Calu3 (cell line): Measurements from ENCODE around the gene RASGRF1. TPM values are rescaled to one million over a fixed set of nuclear protein-coding genes. Genes with fewer than 3 reads are reported as not detected.

Experiments
- BruUV-seq: library from RNA; stranded (reverse); fragments of 400-500 nt; replicated peaks from 2 replicates; lab custom pipeline; 2021; lab: Mats Ljungman, UMichigan
- CTCF ChIA-PET: fragments of 300-600 bp; sonication (Branson Sonifier 250); formaldehyde crosslinking; loops from one replicate; lab custom pipeline; 2022; ENCODE audit warnings: antibody characterized with exemption; lab: Charles Lee
- DNase-seq: peaks from one replicate; pipeline ENCODE4 v3.0.0; 2022
- H3K27ac Mint-ChIP-seq: one replicate; pipeline ENCODE4 v1.8.0; 2022; ENCODE audit warnings: mixed read lengths; ENCODE audit not compliant: unreplicated experiment
- H3K27me3 Mint-ChIP-seq: one replicate; pipeline ENCODE4 v1.8.0; 2022; ENCODE audit warnings: mixed read lengths; ENCODE audit not compliant: unreplicated experiment
- H3K36me3 Mint-ChIP-seq: one replicate; pipeline ENCODE4 v1.8.0; 2022; ENCODE audit warnings: mild to moderate bottlenecking, moderate library complexity, mixed read lengths; ENCODE audit not compliant: insufficient read depth, unreplicated experiment
- H3K4me1 Mint-ChIP-seq: one replicate; pipeline ENCODE4 v1.8.0; 2022; ENCODE audit warnings: mild to moderate bottlenecking, low read depth, mixed read lengths; ENCODE audit not compliant: unreplicated experiment
- H3K4me3 Mint-ChIP-seq: one replicate; pipeline ENCODE4 v1.8.0; 2022; ENCODE audit warnings: mild to moderate bottlenecking, low read depth, moderate library complexity, mixed read lengths; ENCODE audit not compliant: unreplicated experiment
- H3K9me3 Mint-ChIP-seq: one replicate; pipeline ENCODE4 v1.8.0; 2022; ENCODE audit warnings: low read depth, mixed read lengths; ENCODE audit not compliant: unreplicated experiment
- intact Hi-C: fragments of 100-400 bp; cut with micrococcal nuclease; formaldehyde crosslinking; loops from one replicate; pipeline ENCODE4 v1.10.0; 2022; ENCODE audit not compliant: unreplicated experiment
- total RNA-seq: library from RNA; stranded (reverse); gene quantifications from 2 replicates; pipeline ENCODE4 v1.2.3, GENCODE V29; 2022
- TF ChIP-seq, protein P1 (sequence below): fragments of 200-600 bp; IDR thresholded peaks from one replicate; pipeline ENCODE4 v1.8.0; 2022; ENCODE audit warnings: antibody characterized with exemption; ENCODE audit not compliant: unreplicated experiment

The RASGRF1 gene
- total RNA-seq, 1 experiment from 2014 or later, result 2.2 TPM

DNA sequence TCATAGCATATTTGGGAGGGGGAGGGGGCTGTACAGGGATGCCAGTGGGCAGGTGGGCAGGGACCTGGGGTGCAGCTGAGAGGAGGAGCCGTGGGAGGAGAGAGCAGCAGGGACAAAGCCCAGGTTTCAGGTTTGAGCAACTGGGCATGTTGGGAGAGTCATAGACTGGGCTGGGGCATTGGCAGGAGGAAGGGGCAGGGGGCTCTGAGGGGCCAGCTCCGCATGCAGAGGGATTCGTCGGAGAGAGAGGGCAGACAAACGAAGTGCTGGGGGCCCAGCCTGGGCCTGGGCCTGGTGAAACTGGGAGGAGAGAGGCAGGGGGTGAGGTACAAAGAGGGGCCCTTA lies 25.2 kb downstream of the RASGRF1 start:
- TF ChIP-seq, protein P1, sequence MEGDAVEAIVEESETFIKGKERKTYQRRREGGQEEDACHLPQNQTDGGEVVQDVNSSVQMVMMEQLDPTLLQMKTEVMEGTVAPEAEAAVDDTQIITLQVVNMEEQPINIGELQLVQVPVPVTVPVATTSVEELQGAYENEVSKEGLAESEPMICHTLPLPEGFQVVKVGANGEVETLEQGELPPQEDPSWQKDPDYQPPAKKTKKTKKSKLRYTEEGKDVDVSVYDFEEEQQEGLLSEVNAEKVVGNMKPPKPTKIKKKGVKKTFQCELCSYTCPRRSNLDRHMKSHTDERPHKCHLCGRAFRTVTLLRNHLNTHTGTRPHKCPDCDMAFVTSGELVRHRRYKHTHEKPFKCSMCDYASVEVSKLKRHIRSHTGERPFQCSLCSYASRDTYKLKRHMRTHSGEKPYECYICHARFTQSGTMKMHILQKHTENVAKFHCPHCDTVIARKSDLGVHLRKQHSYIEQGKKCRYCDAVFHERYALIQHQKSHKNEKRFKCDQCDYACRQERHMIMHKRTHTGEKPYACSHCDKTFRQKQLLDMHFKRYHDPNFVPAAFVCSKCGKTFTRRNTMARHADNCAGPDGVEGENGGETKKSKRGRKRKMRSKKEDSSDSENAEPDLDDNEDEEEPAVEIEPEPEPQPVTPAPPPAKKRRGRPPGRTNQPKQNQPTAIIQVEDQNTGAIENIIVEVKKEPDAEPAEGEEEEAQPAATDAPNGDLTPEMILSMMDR, result no peak
- Mint-ChIP-seq H3K9me3 (no peaks in the 10 kb centered on the region), H3K36me3 (no peaks in the 10 kb centered on the region), H3K27ac (no peak overlapping the region), H3K4me1 (no peaks in the 10 kb centered on the region), H3K27me3 (peaks cover 92% of the 10 kb centered on the region), H3K4me3 (no peak overlapping the region)
- no TSS peak for BruUV-seq
- CTCF ChIA-PET, result interaction anchor here (0.6 kb wide), 1 partner anchor 109 kb away, joined by 3 read pairs; no protein-coding TSS in a partner anchor
- no peak for DNase-seq
- intact Hi-C loops, result no loop called here

DNA sequence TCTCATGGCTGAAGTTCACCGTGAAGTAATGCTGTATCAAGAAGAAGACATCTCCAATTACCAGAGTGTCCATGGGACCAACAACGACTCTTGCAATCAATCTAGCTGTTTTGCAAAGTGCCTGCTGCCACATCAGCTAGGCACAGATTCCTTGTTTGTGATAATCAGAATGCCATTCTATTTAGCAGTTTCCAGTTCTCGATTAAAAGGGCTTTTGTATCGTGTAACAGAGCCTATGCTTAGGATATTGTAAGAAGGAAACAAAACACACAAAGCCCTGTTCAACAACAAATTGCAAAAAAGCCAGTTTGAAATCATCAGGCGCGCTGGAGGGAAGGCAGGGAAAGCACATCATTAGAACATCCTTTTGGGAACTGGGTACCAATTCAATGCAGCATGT lies 26.1 kb downstream of the RASGRF1 start:
- Mint-ChIP-seq H3K9me3 (no peaks in the 10 kb centered on the region), H3K27ac (no peak overlapping the region), H3K27me3 (peaks cover 90% of the 10 kb centered on the region), H3K4me3 (no peak overlapping the region), H3K4me1 (no peaks in the 10 kb centered on the region), H3K36me3 (no peaks in the 10 kb centered on the region)
- intact Hi-C loops, result no loop called here
- no TSS peak for BruUV-seq
- TF ChIP-seq, protein P1, result no peak
- CTCF ChIA-PET, result no interaction called here
- no peak for DNase-seq

DNA sequence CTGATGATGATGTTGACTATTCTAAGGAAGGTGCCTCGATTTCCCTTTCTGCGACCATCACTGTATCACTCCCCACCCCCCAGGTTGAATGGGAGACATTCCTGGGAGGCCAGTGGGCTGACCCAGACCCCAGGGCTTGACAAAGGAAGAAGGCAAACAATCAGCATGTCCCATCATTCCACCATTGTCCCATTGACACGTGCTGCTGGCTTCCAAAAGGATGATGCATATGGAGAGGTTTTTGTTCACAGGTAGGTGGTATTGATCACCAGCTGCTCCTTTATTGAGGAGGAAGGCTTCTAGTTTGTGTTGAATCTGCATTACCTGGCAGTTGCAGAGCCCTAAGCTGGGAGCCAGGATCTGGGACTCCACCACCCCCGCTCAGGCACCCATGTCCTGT lies 30.4 kb downstream of the RASGRF1 start:
- TF ChIP-seq, protein P1, result no peak
- H3K9me3 Mint-ChIP-seq, result no peaks in the 10 kb centered on the region
- CTCF ChIA-PET, result no interaction called here
- intact Hi-C loops, result no loop called here
- no peaks in the 10 kb centered on the region for H3K36me3 Mint-ChIP-seq
- no peaks in the 10 kb centered on the region for H3K4me1 Mint-ChIP-seq
- peaks cover 95% of the 10 kb centered on the region for H3K27me3 Mint-ChIP-seq
- no peak overlapping the region for H3K27ac Mint-ChIP-seq
- H3K4me3 Mint-ChIP-seq, result no peak overlapping the region
- DNase-seq, result no peak
- BruUV-seq, result no TSS peak

DNA sequence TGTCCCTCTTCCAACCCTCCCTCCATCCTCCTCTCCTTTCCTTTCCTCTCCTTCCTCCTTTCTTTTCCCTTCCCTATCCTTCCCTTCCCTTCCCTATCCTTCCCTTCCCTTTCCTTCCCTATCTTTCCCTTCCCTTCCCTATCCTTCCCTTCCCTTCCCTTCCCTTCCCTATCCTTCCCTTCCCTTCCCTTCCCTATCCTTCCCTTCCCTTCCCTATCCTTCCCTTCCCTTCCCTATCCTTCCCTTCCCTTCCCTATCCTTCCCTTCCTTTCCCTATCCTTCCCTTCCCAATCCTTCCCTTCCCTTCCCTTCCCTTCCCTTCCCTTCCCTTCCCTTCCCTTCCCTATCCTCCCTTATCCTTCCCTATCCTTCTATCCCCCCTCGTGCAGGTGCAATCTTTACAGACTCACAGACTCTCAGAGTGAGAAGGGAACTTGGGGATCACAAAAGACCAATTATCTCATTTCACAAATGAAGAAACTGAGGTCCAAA lies 31.5 kb downstream of the RASGRF1 start:
- peaks cover 95% of the 10 kb centered on the region for H3K27me3 Mint-ChIP-seq
- no peak overlapping the region for H3K27ac Mint-ChIP-seq
- intact Hi-C loops, result no loop called here
- H3K9me3 Mint-ChIP-seq, result no peaks in the 10 kb centered on the region
- no TSS peak for BruUV-seq
- CTCF ChIA-PET, result no interaction called here
- H3K4me3 Mint-ChIP-seq, result no peak overlapping the region
- no peaks in the 10 kb centered on the region for H3K4me1 Mint-ChIP-seq
- TF ChIP-seq, protein P1, result no peak
- no peaks in the 10 kb centered on the region for H3K36me3 Mint-ChIP-seq
- no peak for DNase-seq
